Neural cell (in vitro differentiated cells): Measurements from ENCODE around the gene KIF16B. TPM values are rescaled to one million over a fixed set of nuclear protein-coding genes. Genes with fewer than 3 reads are reported as not detected.

Experiments used
- H2AFZ ChIP-seq: fragments of 200-600, 300-800 bp; sonication (generic), shearing (Covaris generic); 2 replicates; pipeline ENCODE4 v1.6.0; 2014; ENCODE audit warnings: low read depth, mild to moderate bottlenecking, antibody characterized with exemption, low read length, moderate library complexity
- H3F3A ChIP-seq: fragments of 200-600 bp; shearing (Covaris generic); 2 replicates; pipeline ENCODE4 v1.6.1; 2016; ENCODE audit warnings: mild to moderate bottlenecking, moderate library complexity, mixed read lengths, antibody characterized with exemption, low read length; ENCODE audit not compliant: insufficient read depth, poor library complexity, severe bottlenecking
- H3K27ac ChIP-seq: fragments of 200-600, 300-800 bp; sonication (generic), shearing (Covaris generic); 2 replicates; pipeline ENCODE4 v1.5.1; 2014; ENCODE audit warnings: mild to moderate bottlenecking, low read length, moderate library complexity
- H3K27me3 ChIP-seq: fragments of 300-800, 200-600 bp; sonication (generic), shearing (Covaris generic); 2 replicates; pipeline ENCODE4 v1.6.0; 2014; ENCODE audit warnings: mild to moderate bottlenecking, low read depth, low read length, moderate library complexity; ENCODE audit not compliant: insufficient read depth
- H3K36me3 ChIP-seq: fragments of 300-800, 200-600 bp; sonication (generic), shearing (Covaris generic); 2 replicates; pipeline ENCODE4 v1.5.1; 2014; ENCODE audit warnings: mild to moderate bottlenecking, antibody characterized with exemption, low read length, moderate library complexity; ENCODE audit not compliant: insufficient read depth
- H3K4me2 ChIP-seq: fragments of 300-800, 200-600 bp; sonication (generic), shearing (Covaris generic); 2 replicates; pipeline ENCODE4 v1.6.0; 2014; ENCODE audit warnings: mild to moderate bottlenecking, low read length
- H3K4me3 ChIP-seq: fragments of 300-800, 200-600 bp; sonication (generic), shearing (Covaris generic); 2 replicates; pipeline ENCODE4 v1.5.1; 2014; ENCODE audit warnings: mild to moderate bottlenecking, low read length, moderate library complexity
- H3K79me2 ChIP-seq: fragments of 200-600 bp; shearing (Covaris generic); replicated peaks from 2 replicates; pipeline ENCODE4 v1.6.0; 2014; ENCODE audit warnings: mild to moderate bottlenecking, low read length, moderate library complexity; ENCODE audit not compliant: insufficient read depth
- H3K9ac ChIP-seq: fragments of 300-800, 200-600 bp; sonication (generic), shearing (Covaris generic); 2 replicates; pipeline ENCODE4 v1.6.1; 2016; ENCODE audit warnings: mild to moderate bottlenecking, low read length, mixed read lengths
- H3K9me2 ChIP-seq: fragments of 200-600 bp; shearing (Covaris generic); 2 replicates; pipeline ENCODE4 v1.6.1; 2016; ENCODE audit warnings: mild to moderate bottlenecking, low read length, mixed read lengths; ENCODE audit not compliant: insufficient read depth
- H3K9me3 ChIP-seq: fragments of 200-600, 300-800 bp; sonication (generic), shearing (Covaris generic); 2 replicates; pipeline ENCODE4 v1.6.1; 2016; ENCODE audit warnings: mild to moderate bottlenecking, mixed run types, low read length, moderate library complexity, mixed read lengths
- H4K20me1 ChIP-seq: fragments of 200-600 bp; shearing (Covaris generic); 2 replicates; pipeline ENCODE4 v1.6.1; 2016; ENCODE audit warnings: mild to moderate bottlenecking, mixed run types; ENCODE audit not compliant: insufficient read depth
- EP300 ChIP-seq: fragments of 450-650 bp; conservative IDR thresholded peaks from 2 replicates; pipeline ENCODE4 v1.6.1; 2014; ENCODE audit warnings: antibody characterized with exemption, mild to moderate bottlenecking, moderate library complexity; ENCODE audit not compliant: poor library complexity, severe bottlenecking
- EZH2 ChIP-seq: fragments of 200-600, 300-800 bp; shearing (Covaris generic), sonication (generic); IDR thresholded peaks from 2 replicates; pipeline ENCODE4 v1.6.1; 2014; ENCODE audit warnings: antibody characterized with exemption, low read length, borderline replicate concordance, mild to moderate bottlenecking; ENCODE audit not compliant: insufficient read depth, poor library complexity, severe bottlenecking
- MXI1 ChIP-seq: fragments of 450-650 bp; conservative IDR thresholded peaks from 2 replicates; pipeline ENCODE4 v1.6.1; 2014; ENCODE audit warnings: antibody characterized with exemption, mild to moderate bottlenecking; ENCODE audit not compliant: poor library complexity, severe bottlenecking
- POLR2AphosphoS5 ChIP-seq: IDR thresholded peaks from 2 replicates; pipeline ENCODE4 v1.6.1; 2012
- RAD21 ChIP-seq: fragments of 450-650 bp; conservative IDR thresholded peaks from 2 replicates; pipeline ENCODE4 v1.6.1; 2014; ENCODE audit warnings: antibody characterized with exemption, mild to moderate bottlenecking, moderate library complexity
- SMC3 ChIP-seq: fragments of 450-650 bp; conservative IDR thresholded peaks from 2 replicates; pipeline ENCODE4 v1.6.1; 2014; ENCODE audit warnings: antibody characterized with exemption, mild to moderate bottlenecking, moderate library complexity; ENCODE audit not compliant: poor library complexity
- TAF1 ChIP-seq: IDR thresholded peaks from 2 replicates; pipeline ENCODE4 v1.6.1; 2012; ENCODE audit warnings: low read depth
- polyA plus RNA-seq: library from polyadenylated mRNA; depleted of rRNA; stranded (reverse); fragments of >200 nt; gene quantifications from 2 replicates; pipeline ENCODE4 v1.2.3, GENCODE V29; 2014
- TF ChIP-seq, protein P1 (sequence below): IDR thresholded peaks from 2 replicates; pipeline ENCODE4 v1.6.1; 2012; ENCODE audit warnings: borderline replicate concordance
- TF ChIP-seq, protein P2 (sequence below): fragments of 450-650 bp; IDR thresholded peaks from 2 replicates; pipeline ENCODE4 v1.5.1; 2014; ENCODE audit warnings: antibody characterized with exemption, mild to moderate bottlenecking, moderate library complexity; ENCODE audit not compliant: poor library complexity, severe bottlenecking

KIF16B gene
- polyA plus RNA-seq, 1 donor from 2014 or later = 3.8 TPM

DNA sequence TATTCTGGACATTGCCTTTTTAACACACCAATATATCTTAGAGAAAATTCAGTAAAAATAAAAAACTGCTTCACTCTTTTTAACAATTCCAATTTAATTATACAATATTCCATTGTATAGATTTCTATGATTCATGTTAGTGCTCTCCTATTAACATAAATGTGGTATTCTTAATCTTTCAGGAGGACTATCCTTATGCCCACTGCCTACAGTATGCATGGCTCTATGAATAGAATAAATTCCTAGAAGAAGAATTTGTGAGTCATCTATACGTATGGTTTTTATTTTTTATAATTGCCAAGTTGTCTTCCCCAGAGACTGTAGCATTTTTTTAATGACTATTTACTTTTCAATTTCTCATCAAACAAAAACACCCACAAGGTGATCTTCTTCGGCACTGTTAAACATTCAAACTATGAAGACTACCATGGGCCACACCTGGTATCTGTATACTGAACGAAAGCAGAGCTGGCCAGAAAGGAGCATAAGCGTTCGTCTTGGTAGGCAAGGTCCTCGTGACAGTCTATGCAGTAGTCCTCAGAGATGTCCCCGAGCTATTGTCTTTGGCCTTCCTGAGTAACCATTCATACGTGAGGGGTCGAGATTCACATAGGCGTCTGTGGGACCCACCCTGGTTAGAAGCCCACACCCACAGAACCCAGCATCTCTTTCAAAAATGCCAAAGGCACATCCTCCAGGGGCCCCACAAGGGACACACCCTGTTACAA, 74.6 kb downstream of the KIF16B start:
- no peak for TF ChIP-seq EZH2

DNA sequence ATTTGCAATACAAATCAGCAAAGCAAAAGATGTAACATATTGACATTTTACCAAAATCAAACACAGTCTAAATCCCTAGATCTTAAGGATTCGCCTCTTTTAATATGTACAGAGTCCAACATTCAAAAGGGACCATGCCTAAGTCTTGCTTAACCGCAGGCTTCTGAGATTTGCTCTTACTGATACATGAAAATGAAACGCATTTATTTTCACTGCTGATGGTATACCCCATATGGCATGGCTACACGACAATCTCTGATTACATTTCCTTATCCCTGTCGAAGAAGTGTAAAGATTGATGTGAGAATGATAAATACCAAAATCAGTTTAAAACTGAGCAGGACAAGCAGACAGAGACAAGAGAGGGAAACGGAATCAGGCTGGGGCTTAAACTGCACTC, 75.4 kb downstream of the KIF16B start:
- H3K4me3 ChIP-seq = no peak overlapping the region
- no peak overlapping the region for H3K4me2 ChIP-seq
- H3K79me2 ChIP-seq = no peaks in the 10 kb centered on the region
- no peaks in the 10 kb centered on the region for H3K9me3 ChIP-seq
- H2AFZ ChIP-seq = no peak overlapping the region
- no peaks in the 10 kb centered on the region for H3F3A ChIP-seq
- no peaks in the 10 kb centered on the region for H3K36me3 ChIP-seq
- no peak overlapping the region for H3K9ac ChIP-seq
- H4K20me1 ChIP-seq = no peaks in the 10 kb centered on the region
- TF ChIP-seq TAF1 (no peak), EP300 (no peak), MXI1 (no peak), RAD21 (no peak), SMC3 (no peak)
- no peaks in the 10 kb centered on the region for H3K27me3 ChIP-seq
- no peaks in the 10 kb centered on the region for H3K9me2 ChIP-seq
- H3K27ac ChIP-seq = no peak overlapping the region

More for the DNA sequence above, 74.6 kb downstream of the KIF16B start:
- H3K9me3 ChIP-seq = no peaks in the 10 kb centered on the region
- no peak overlapping the region for H2AFZ ChIP-seq
- H4K20me1 ChIP-seq = no peaks in the 10 kb centered on the region
- H3K4me2 ChIP-seq = no peak overlapping the region
- no peak overlapping the region for H3K9ac ChIP-seq
- H3F3A ChIP-seq = no peaks in the 10 kb centered on the region
- H3K79me2 ChIP-seq = no peaks in the 10 kb centered on the region
- no peaks in the 10 kb centered on the region for H3K9me2 ChIP-seq
- no peak overlapping the region for H3K27ac ChIP-seq
- H3K4me3 ChIP-seq = no peak overlapping the region
- no peaks in the 10 kb centered on the region for H3K27me3 ChIP-seq
- H3K36me3 ChIP-seq = no peaks in the 10 kb centered on the region

DNA sequence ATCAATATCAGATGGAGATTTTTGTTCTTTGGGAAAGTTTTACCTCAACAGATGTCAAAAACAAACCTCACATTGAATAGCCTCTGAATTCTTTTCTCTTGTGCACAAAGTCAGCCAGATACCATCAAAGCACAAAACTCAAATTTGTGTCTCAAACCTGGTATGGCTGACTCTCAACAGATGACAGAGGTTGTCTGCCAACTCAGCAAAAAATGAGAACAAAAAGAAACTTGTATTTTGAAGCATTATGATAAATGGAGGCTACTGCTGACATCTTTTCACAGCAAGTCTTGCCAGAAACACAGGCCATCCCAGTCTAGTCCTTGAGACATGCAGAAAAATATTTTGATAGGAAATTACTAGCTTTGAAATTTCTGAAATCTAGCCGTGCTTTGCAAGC, 79.8 kb downstream of the KIF16B start:
- H3K4me3 ChIP-seq = no peak overlapping the region
- H3K27ac ChIP-seq = no peak overlapping the region
- no peaks in the 10 kb centered on the region for H3K9me3 ChIP-seq
- H2AFZ ChIP-seq = no peak overlapping the region
- no peaks in the 10 kb centered on the region for H4K20me1 ChIP-seq
- no peaks in the 10 kb centered on the region for H3K9me2 ChIP-seq
- H3K79me2 ChIP-seq = no peaks in the 10 kb centered on the region
- H3K9ac ChIP-seq = no peak overlapping the region
- no peaks in the 10 kb centered on the region for H3K27me3 ChIP-seq
- no peaks in the 10 kb centered on the region for H3F3A ChIP-seq
- no peaks in the 10 kb centered on the region for H3K36me3 ChIP-seq
- no peak overlapping the region for H3K4me2 ChIP-seq
- TF ChIP-seq EP300 = no peak
- no peak for TF ChIP-seq EZH2
- TF ChIP-seq, protein P1, sequence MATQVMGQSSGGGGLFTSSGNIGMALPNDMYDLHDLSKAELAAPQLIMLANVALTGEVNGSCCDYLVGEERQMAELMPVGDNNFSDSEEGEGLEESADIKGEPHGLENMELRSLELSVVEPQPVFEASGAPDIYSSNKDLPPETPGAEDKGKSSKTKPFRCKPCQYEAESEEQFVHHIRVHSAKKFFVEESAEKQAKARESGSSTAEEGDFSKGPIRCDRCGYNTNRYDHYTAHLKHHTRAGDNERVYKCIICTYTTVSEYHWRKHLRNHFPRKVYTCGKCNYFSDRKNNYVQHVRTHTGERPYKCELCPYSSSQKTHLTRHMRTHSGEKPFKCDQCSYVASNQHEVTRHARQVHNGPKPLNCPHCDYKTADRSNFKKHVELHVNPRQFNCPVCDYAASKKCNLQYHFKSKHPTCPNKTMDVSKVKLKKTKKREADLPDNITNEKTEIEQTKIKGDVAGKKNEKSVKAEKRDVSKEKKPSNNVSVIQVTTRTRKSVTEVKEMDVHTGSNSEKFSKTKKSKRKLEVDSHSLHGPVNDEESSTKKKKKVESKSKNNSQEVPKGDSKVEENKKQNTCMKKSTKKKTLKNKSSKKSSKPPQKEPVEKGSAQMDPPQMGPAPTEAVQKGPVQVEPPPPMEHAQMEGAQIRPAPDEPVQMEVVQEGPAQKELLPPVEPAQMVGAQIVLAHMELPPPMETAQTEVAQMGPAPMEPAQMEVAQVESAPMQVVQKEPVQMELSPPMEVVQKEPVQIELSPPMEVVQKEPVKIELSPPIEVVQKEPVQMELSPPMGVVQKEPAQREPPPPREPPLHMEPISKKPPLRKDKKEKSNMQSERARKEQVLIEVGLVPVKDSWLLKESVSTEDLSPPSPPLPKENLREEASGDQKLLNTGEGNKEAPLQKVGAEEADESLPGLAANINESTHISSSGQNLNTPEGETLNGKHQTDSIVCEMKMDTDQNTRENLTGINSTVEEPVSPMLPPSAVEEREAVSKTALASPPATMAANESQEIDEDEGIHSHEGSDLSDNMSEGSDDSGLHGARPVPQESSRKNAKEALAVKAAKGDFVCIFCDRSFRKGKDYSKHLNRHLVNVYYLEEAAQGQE = no peak
- TF ChIP-seq SMC3 = no peak
- no peak for TF ChIP-seq POLR2AphosphoS5
- TF ChIP-seq, protein P2, sequence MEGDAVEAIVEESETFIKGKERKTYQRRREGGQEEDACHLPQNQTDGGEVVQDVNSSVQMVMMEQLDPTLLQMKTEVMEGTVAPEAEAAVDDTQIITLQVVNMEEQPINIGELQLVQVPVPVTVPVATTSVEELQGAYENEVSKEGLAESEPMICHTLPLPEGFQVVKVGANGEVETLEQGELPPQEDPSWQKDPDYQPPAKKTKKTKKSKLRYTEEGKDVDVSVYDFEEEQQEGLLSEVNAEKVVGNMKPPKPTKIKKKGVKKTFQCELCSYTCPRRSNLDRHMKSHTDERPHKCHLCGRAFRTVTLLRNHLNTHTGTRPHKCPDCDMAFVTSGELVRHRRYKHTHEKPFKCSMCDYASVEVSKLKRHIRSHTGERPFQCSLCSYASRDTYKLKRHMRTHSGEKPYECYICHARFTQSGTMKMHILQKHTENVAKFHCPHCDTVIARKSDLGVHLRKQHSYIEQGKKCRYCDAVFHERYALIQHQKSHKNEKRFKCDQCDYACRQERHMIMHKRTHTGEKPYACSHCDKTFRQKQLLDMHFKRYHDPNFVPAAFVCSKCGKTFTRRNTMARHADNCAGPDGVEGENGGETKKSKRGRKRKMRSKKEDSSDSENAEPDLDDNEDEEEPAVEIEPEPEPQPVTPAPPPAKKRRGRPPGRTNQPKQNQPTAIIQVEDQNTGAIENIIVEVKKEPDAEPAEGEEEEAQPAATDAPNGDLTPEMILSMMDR = no peak
- no peak for TF ChIP-seq TAF1
- TF ChIP-seq MXI1 = no peak
- TF ChIP-seq RAD21 = no peak
